Measurements from ENCODE around the gene SEMA4D.

The SEMA4D gene

DNA sequence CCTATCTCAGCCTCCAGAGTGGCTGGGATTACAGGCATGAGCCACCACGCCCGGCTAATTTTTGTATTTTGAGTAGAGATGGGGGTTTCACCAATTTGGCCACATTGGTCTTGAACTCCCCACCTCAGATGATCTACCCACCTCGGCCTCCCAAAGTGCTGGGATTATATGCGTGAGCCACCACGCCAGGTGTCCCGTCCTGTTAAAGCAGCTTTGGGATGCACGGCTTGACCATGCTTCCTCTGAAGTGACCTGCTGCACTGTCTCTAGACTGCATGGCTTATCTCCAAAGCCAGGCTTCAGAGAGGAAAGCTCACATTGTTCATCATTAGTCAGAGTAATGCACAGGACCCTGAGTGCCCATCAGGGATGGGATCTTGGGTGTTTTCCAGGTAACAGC lies 45.4 kb downstream of the SEMA4D start:
- no peak for DNase-seq
- TF ChIP-seq, protein P1, sequence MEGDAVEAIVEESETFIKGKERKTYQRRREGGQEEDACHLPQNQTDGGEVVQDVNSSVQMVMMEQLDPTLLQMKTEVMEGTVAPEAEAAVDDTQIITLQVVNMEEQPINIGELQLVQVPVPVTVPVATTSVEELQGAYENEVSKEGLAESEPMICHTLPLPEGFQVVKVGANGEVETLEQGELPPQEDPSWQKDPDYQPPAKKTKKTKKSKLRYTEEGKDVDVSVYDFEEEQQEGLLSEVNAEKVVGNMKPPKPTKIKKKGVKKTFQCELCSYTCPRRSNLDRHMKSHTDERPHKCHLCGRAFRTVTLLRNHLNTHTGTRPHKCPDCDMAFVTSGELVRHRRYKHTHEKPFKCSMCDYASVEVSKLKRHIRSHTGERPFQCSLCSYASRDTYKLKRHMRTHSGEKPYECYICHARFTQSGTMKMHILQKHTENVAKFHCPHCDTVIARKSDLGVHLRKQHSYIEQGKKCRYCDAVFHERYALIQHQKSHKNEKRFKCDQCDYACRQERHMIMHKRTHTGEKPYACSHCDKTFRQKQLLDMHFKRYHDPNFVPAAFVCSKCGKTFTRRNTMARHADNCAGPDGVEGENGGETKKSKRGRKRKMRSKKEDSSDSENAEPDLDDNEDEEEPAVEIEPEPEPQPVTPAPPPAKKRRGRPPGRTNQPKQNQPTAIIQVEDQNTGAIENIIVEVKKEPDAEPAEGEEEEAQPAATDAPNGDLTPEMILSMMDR (IDR thresholded peaks at IDR 0.05; ENCODE audit: low read depth, low read length, missing control alignments) = no peak
- no peak overlapping the region for H3K27ac ChIP-seq
- no peaks in the 10 kb centered on the region for H3K36me3 ChIP-seq (replicated peaks)
- H3K4me3 ChIP-seq (ENCODE audit: low read depth, low read length) = no peak overlapping the region
- H3K27me3 ChIP-seq (replicated peaks) = no peaks in the 10 kb centered on the region
- in situ Hi-C loops (cut with HindIII; ENCODE audit: low pct_ligation_motif_present, low sequenced_read_pairs) = no loop called here

DNA sequence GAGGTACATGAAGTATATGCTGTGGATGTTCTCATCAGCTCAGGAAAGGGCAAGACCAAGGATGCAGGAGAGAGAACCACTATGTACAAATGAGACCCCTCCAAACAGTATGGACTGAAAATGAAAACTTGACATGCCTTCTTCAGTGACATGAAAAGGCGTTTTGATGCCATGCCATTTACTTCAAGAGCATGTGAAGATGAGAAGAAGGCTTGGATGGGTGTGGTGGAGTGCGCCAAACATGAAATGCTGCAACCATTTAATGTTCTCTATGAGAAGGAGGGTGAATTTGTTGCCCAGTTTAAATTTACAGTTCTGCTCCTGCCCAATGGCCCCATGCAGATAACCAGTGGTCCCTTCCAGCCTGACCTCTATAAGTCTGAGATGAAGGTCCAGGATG lies 47.7 kb downstream of the SEMA4D start:
- Histone ChIP-seq H3K27me3 (replicated peaks) (no peaks in the 10 kb centered on the region), H3K36me3 (replicated peaks) (no peaks in the 10 kb centered on the region), H3K27ac (no peak overlapping the region), H3K4me3 (ENCODE audit: low read depth, low read length) (no peak overlapping the region)
- no peak for DNase-seq
- TF ChIP-seq, protein P1 (IDR thresholded peaks at IDR 0.05; ENCODE audit: low read depth, low read length, missing control alignments) = no peak
- in situ Hi-C loops (cut with HindIII; ENCODE audit: low pct_ligation_motif_present, low sequenced_read_pairs) = no loop called here

DNA sequence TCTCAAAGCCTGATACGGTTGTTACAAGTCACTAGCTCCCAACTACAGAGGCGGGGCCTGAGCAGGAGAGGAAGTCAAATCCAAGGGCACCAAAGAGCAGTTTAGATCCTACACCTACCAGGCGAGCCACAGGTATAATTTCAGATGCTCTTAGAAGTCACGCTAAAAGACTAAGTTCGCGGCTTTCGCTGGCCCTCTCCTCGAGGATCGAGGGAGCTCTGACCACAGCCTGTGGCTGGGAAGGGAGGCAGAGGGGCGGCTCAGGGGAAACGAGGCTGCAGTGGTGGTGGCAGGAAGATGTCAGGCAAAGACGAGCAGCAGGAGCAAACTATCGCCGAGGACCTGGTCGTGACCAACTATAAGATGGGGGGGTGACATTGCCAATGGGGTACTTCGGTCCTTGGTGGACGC lies 48.6 kb downstream of the SEMA4D start:
- H3K27ac ChIP-seq = no peak overlapping the region
- TF ChIP-seq, protein P1 (IDR thresholded peaks at IDR 0.05; ENCODE audit: low read depth, low read length, missing control alignments) = no peak
- H3K36me3 ChIP-seq (replicated peaks) = no peaks in the 10 kb centered on the region
- in situ Hi-C loops (cut with HindIII; ENCODE audit: low pct_ligation_motif_present, low sequenced_read_pairs) = no loop called here
- H3K27me3 ChIP-seq (replicated peaks) = no peaks in the 10 kb centered on the region
- DNase-seq = no peak
- H3K4me3 ChIP-seq (ENCODE audit: low read depth, low read length) = no peak overlapping the region

DNA sequence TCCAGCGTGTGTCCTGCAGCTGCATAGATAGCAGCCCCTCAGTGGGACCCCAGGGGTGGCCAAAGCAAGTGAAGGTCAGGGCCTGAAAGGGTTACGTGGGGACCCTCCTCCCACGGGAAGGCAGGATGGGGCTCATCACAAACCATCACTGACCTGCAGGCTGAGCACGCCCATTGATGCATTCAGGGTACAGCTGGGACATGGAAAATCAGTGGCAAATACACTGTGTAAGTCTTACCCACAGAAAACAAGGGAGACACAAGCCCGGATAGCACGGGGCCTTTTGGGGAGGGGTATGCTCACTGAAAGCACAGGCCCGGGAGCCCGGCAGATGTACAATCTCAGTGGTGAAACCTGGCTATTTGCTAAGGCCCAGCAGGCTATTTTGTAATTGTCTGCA lies 49.1 kb downstream of the SEMA4D start:
- TF ChIP-seq, protein P1 (IDR thresholded peaks at IDR 0.05; ENCODE audit: low read depth, low read length, missing control alignments) = no peak
- H3K4me3 ChIP-seq (ENCODE audit: low read depth, low read length) = no peak overlapping the region
- no peaks in the 10 kb centered on the region for H3K36me3 ChIP-seq (replicated peaks)
- no peaks in the 10 kb centered on the region for H3K27me3 ChIP-seq (replicated peaks)
- in situ Hi-C loops (cut with HindIII; ENCODE audit: low pct_ligation_motif_present, low sequenced_read_pairs) = no loop called here
- no peak overlapping the region for H3K27ac ChIP-seq
- no peak for DNase-seq

DNA sequence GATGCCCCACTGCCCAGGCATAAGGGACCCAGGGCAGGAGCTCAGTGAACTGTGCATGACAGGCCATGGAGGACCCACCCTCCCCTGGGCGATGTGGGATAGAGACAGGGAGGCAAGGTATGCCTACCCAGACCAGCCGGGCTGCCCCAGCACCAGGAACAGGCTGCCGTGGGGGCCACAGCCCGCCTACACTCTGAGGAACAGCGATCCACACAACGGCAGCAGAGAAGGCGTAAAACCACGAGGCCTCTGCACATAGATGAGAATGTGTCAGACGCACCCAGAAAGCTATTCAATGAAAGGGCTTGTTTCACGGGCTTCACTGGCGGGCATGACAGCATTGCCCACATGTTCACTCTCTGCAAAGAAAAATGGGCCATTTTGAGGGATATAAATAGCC lies 49.5 kb downstream of the SEMA4D start:
- no peak overlapping the region for H3K27ac ChIP-seq
- DNase-seq = no peak
- in situ Hi-C loops (cut with HindIII; ENCODE audit: low pct_ligation_motif_present, low sequenced_read_pairs) = no loop called here
- TF ChIP-seq, protein P1 (IDR thresholded peaks at IDR 0.05; ENCODE audit: low read depth, low read length, missing control alignments) = no peak
- H3K4me3 ChIP-seq (ENCODE audit: low read depth, low read length) = no peak overlapping the region
- H3K36me3 ChIP-seq (replicated peaks) = no peaks in the 10 kb centered on the region
- no peaks in the 10 kb centered on the region for H3K27me3 ChIP-seq (replicated peaks)

DNA sequence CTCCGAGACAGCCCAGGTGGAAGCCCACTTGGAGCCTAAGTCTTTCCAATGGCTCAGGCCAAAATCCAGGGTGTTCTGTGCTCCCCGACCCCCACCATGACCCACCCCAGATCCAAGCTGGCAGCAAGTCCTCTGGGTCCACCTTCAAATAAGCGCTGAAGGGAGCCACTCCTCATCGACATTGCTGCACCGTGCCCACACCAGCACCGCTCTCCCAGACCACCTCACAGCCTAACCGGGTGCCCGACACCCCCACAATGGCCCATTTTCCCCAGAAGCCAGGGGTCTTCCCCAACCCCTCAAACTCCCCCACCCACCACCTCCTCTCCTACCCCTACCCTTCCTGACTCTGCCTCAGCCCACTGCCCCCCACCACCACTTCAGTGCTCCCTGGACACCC lies 50.5 kb downstream of the SEMA4D start:
- DNase-seq = no peak
- H3K27me3 ChIP-seq (replicated peaks) = no peaks in the 10 kb centered on the region
- H3K36me3 ChIP-seq (replicated peaks) = no peaks in the 10 kb centered on the region
- in situ Hi-C loops (cut with HindIII; ENCODE audit: low pct_ligation_motif_present, low sequenced_read_pairs) = no loop called here
- TF ChIP-seq, protein P1 (IDR thresholded peaks at IDR 0.05; ENCODE audit: low read depth, low read length, missing control alignments) = no peak
- no peak overlapping the region for H3K4me3 ChIP-seq (ENCODE audit: low read depth, low read length)
- no peak overlapping the region for H3K27ac ChIP-seq

Data from brain microvascular endothelial cell (primary cell).